Amniotic stem cell (primary cell): ENCODE measurements around the gene SERTAD3.
A peak's percentile ranks its signal among the peaks of the same experiment; 100 is the strongest.

Source experiments
- DNase-seq: peaks from one replicate; lab custom pipeline; 2025; lab: John Stamatoyannopoulos, UW

The SERTAD3 gene

GRCh38 chr19:40424637-40425449 lies 19.3 kb downstream of the SERTAD3 start:
- no peak for DNase-seq

DNA sequence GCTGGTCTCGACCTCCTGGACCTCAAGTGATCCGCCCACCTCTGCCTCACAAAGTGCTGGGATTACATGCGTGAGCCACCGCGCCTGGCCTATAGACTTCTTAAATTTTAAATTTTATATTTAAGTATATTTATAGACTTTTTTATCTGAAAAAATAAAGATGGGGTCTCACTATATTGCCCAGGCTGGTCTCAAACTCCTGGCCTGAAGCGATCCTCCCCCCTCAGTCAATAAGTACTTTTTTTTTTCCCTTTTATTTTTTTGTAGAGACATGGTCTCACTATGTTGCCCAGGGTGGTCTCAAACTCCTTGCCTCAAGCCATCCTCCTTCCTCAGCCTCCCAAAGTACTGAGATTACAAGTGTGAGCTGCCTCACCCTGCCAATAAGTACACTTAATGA lies 20.2 kb downstream of the SERTAD3 start:
- no peak for DNase-seq

DNA sequence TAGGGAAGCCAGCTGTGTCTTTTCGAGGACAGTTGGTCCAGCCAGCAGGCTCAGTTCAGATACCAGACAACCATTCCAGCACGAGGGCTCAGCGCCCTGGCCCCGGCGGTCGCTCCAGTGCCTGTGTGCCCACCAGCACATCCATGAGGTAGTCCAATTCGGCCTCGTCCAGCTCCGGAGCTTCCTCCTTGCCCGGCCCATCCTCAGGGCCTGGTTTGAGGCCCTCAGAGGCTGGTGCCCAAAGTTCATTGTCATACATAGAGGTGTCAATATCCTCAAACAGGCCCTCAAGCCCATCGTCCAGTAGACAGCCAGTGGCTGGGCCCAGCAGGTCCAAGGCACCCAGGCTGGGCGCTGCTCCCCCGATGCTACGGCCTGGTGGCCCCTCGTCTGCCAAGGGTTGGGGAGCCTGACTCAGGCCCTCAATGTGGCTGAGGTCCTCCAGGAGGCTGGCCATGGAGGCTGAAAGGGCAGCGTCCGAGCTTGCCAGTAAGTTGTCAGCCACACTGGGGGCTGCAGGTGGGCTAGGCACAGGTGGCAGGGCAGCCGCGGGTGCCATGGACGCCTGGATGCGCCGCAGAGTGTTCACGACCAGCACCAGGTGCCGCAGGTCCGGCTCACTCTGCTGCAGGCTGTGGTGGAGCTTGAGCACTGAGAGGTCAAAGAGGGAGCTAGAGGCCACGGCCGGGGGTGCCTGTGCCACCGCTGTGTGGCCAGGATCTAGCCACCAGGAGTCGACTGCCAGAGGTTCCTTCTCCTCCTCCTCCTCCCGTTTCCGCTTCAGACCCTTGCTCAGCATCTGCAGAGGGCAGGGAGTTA lies 21.2 kb downstream of the SERTAD3 start:
- no peak for DNase-seq

- no peak for DNase-seq
Measured at GRCh38 chr19:40421993-40422747, 22.0 kb downstream of the SERTAD3 start.

DNA sequence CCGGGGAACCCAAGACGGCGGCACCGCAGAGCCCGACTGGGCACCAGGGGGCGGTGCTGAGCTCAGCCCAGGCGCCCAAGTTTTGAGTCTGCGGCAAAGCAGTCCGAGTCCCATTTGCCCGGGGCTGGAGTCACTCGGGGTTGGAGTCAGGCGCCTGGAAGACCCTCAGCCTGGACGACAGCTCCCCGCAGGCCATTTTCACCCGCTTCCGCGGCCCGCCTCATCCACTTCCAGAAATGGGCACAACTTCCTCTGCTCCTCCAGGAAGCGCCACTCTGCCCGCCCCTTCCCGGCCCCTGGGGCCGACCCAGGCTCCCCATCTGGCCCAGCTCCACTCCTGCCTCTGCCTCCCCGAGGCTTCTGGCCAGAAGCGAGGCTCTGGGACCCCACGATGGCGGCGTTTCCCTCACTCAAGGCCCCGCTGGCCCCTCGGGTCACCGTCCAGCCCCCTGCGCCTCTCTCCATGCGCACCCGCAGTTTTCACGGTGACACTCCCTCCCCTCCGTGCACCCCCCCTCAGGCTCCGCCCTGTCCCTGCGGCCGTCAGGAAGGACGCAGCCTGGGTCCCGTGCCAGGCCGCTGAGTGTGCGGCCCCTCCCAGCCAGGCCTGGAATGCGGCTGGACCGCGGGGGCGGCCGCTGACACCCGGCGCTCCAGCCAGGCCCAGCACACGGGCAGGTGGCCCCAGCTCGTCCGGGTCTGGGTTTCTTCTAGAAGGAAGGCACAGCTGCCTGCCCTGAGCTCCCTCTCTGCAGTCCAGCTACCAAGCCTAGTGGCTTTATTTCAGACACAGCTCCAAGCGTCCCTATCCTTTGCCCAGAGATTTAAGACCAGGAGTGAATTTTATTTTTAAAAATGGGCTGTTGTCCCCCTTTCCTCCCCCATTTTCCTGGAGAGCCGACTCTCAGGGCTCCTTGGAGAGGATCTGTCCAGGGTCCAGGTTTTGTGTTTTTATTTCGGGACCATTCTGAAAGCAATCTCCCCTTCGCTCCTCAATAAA lies 23.1 kb downstream of the SERTAD3 start:
- peak; percentile 58 for DNase-seq

DNA sequence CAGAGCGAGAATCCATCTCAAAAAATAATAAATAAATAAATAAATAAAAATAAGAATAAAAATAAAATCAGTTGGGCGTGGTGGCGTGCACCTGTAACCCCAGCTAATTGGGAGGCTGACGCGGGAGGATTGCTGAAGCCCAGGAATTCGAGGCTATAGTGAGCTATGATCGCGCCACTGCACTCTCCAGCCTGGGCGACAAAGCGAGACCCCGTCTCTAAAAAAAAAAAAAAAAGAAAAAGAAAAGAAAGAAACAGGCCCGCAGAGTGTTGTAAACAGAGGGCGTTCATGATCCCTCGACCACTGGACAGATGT lies 23.7 kb downstream of the SERTAD3 start:
- no peak for DNase-seq

- DNase-seq = no peak
Measured at GRCh38 chr19:40419780-40420179, 24.4 kb downstream of the SERTAD3 start.

GRCh38 chr19:40419066-40419612 lies 25.0 kb downstream of the SERTAD3 start:
- DNase-seq = no peak

- DNase-seq = no peak
Measured at GRCh38 chr19:40418040-40418439, 26.1 kb downstream of the SERTAD3 start.

- DNase-seq = no peak
Measured at GRCh38 chr19:40417643-40417981, 26.5 kb downstream of the SERTAD3 start.

DNA sequence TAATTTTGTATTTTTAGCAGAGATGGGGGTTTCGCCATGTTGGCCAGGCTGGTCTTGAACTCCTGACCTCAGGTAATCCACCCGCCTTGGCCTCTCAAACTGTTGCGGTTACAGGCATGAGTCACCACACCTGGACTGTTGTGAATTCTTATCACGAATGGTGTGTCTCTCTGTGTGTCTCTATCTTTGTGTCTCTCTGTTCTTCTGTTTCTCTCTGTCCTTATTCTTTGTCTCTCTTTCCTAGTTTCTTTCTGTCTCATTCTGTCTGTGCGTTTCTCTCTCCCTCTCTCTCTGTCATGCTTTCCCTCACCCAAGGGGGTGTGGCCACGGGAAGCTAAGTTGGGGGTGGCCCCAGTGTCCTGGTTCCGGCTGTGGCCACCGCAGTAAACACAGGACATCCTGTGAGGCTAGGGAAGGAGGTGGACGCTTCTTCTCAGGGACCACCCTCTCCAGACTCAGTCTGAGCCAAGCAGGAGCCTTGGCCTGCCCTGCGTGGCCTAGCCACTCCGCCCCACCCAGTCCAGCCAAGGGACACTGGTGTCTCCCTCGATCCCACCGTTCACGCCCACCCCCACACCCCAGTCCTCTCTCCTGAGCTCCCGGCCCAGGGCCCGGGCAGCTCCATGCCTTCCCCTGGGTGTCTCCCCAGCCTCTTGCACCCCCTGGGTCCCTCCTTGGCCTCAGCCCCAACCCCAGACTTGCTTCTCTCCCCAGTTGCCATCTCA lies 27.1 kb downstream of the SERTAD3 start:
- DNase-seq = no peak

DNA sequence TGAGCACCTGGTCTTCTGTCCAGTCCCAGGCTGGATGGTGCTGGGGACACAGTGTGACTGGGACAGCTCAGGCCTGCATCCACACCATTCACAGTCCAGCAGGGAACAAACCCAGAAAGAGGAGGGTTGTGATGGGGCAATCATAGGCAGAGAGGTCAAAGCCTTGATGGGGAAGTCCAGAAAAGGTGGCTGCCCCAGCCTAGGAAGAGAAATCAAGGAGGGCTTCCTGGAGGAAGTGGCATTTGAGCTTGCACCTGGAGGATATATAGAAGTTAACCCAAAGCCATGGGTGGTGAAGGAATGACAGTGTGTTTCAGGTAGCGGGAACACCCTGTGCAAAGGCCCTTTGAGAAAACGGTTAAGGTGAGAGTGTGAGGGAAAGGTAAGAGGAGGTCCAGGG lies 28.4 kb downstream of the SERTAD3 start:
- DNase-seq = no peak

DNA sequence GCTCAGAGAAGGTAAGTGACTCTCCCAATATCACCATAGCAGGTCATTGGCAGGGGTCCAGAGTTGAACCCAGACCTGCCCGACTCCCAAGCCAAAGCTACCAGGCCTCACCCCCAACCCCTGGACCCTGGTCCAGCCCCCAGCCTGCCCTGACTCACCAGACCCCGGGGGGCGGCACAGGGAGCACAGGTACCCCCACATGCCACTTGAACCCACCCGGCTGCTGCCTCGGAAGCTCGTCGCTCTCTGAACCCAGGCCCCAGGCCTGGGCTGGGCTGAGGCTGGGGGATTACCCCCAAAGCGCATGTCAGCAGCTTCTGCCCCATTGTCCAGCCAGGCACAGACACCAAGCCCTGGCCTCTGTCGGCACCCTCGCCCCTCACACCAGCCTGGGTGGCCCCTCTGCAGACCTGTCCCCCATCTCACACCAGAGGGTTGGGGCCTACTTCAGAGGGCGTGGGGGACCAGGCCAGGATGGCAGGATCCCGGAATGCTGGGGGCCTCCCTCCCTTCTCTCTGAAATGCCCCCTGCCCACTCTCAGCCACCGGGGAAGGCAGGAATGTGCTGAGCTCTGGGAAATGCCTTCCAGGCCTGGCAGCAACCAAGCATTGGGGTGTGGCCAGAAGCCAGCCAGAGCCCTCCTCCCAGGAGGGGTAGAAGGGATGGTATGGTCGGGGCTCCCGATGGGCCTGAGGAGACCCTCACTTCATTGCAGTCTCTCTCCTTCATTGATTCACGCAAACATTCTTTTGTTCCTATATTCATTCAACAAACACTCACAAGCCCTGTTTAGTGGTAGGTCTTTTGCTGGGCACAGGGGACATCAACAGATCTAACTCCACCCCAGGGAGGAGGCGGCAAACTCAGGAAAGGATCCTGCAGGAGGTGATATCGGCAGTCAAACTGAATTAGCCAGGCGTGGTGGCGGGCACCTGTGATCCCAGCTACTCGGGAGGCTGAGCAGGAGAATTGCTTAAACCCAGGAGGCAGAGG lies 29.3 kb downstream of the SERTAD3 start:
- DNase-seq = no peak

DNA sequence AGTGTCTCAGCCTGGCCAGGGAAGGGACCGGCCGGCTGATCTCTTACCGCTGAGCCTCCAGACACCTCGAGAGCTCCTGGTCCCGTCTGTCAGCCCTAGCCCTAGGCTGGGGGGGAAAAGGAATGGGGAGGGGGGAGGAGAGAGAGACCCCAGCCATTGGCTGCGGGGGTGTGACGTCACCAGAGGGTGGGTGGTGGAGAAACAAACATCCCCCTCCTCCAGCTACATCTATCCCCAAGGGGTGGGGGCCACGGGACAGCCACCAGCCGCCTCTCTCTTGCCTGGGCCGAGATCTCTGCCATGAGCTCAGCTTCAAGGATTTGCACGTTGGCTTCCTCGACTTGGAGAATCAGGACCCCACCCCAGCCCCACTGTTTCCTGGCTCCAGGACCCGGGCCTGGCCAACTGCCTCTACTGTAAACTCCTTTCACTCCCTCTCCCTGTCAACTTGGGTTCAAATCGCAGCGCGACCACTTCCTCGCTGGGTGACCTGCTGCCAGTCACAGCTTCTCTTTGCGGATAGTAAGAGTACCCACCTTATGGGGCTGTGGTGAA lies 30.8 kb downstream of the SERTAD3 start, which contains the start of gene PRX:
Gene PRX (minus strand): TSS at position 88 of the 555 bp plus-strand sequence. CDS start 5,446 bp downstream, outside the sequence.
- DNase-seq = no peak

GRCh38 chr19:40412866-40413265 lies 31.3 kb downstream of the SERTAD3 start:
- no peak for DNase-seq

- DNase-seq = no peak
Measured at GRCh38 chr19:40411958-40412499, 32.1 kb downstream of the SERTAD3 start.

GRCh38 chr19:40411125-40411842 lies 32.9 kb downstream of the SERTAD3 start:
- DNase-seq = no peak

DNA sequence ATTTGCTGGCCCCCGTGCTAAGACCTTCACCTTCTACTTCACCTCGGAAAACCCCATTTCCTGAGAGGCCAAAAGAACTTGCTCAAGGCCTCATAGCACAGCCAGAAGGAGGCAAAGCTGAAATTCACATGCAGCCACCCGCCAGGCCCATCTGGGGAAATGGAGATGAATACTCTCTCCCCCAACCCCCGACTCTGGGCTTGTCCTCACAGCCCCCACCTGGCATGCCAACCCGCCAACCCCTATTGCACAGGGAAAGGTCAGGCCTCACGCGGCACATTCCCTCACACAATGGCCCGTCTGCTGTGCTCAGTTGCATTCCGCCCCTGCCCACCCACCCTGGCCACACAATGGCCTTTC lies 34.1 kb downstream of the SERTAD3 start:
- no peak for DNase-seq
